Mucosa of descending colon (tissue), 3 donors: Measurements from ENCODE around the gene HLA-F. TPM values are rescaled to one million over a fixed set of nuclear protein-coding genes. Genes with fewer than 3 reads are reported as not detected.

Experiments used
- ATAC-seq: fragments of 200-7000 bp; cut with Tn5 transposase; one replicate; pipeline ENCODE4 v1.9.1; 2020; ENCODE audit warnings: mild to moderate bottlenecking, moderate library complexity
- DNase-seq, 3 donors: peaks; one replicate each; pipeline ENCODE4 v3.0.0-alpha.2; 2020
- H3K36me3 ChIP-seq: fragments of 200-600 bp; one replicate; pipeline ENCODE4 v1.8.0; 2021; ENCODE audit warnings: low read depth, mild to moderate bottlenecking
- H3K4me1 ChIP-seq: fragments of 200-600 bp; one replicate; pipeline ENCODE4 v1.8.0; 2021; ENCODE audit warnings: low read depth, mild to moderate bottlenecking
- H3K4me3 ChIP-seq: fragments of 200-600 bp; one replicate; pipeline ENCODE4 v1.8.0; 2021; ENCODE audit warnings: mild to moderate bottlenecking
- H3K9me3 ChIP-seq: fragments of 200-600 bp; one replicate; pipeline ENCODE4 v1.8.0; 2021; ENCODE audit warnings: mild to moderate bottlenecking
- intact Hi-C, 2 donors: fragments of 100-400 bp; cut with DNase I in 1 of 2; cut with micrococcal nuclease in 1 of 2; formaldehyde crosslinking; loops; one replicate each; pipeline versions ENCODE4 v1.11.0 to v1.11.1; 2022; cut with DNase I, micrococcal nuclease
- total RNA-seq, 3 donors: library from RNA; stranded (reverse); fragmentation: NEBNext Ultra II Directional in 2 of 3; extraction: Animal tissue kit (Norgen Biotek cat#: 25700) in 2 of 3; gene quantifications; one replicate each; pipeline versions ENCODE4 v1.2.1 to v1.2.4, GENCODE V29; 2021 to 2023
- TF ChIP-seq, protein P1 (sequence below): fragments of 200-600 bp; IDR thresholded peaks from one replicate; pipeline ENCODE4 v1.8.0; 2022; ENCODE audit warnings: antibody characterized with exemption, mild to moderate bottlenecking
- donor health status: DM: no; HTN: no; CAD: no; lungs with moderate emphysema.
- donor health status: DM: no; HTN: no; CAD: no.
- donor health status: DM: no; HTN: yes; CAD: no.

Gene HLA-F
- total RNA-seq, 3 donors from 2014 or later, result 151 to 416 (median 198) TPM

DNA sequence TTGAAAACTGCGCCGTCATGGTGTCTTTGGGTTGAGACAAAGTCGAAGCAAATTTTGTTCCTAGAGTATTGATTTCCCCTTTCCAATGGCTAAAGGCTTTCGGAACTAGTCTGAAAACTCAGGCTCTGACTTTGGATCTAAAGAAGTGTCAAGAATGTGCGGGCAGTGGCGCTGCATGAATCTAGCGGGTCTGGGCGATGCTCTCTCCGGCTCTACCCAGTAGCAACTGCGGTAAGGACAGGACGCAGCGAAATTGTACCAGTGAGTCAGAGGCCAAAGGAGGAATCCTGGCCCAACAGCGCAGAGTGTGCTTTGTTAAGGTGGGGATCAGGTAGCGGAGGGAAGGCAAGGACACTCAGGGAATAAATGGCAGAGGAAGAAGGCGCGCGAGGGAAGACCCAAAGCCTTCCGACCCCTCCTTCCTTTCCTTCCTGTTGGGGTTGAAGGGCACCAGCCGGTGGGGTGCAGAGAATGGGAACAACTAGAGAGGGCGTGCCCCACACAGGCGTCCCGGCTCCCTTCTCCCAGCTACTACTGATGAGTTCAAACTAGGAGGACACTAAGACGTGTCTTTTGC, 32.1 kb downstream of the HLA-F start:
- TF ChIP-seq, protein P1, sequence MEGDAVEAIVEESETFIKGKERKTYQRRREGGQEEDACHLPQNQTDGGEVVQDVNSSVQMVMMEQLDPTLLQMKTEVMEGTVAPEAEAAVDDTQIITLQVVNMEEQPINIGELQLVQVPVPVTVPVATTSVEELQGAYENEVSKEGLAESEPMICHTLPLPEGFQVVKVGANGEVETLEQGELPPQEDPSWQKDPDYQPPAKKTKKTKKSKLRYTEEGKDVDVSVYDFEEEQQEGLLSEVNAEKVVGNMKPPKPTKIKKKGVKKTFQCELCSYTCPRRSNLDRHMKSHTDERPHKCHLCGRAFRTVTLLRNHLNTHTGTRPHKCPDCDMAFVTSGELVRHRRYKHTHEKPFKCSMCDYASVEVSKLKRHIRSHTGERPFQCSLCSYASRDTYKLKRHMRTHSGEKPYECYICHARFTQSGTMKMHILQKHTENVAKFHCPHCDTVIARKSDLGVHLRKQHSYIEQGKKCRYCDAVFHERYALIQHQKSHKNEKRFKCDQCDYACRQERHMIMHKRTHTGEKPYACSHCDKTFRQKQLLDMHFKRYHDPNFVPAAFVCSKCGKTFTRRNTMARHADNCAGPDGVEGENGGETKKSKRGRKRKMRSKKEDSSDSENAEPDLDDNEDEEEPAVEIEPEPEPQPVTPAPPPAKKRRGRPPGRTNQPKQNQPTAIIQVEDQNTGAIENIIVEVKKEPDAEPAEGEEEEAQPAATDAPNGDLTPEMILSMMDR, result no peak
- H3K36me3 ChIP-seq, result no peaks in the 10 kb centered on the region
- ATAC-seq (no peak), DNase-seq (no peak)
- no peaks in the 10 kb centered on the region for H3K9me3 ChIP-seq
- intact Hi-C loops, result no loop called here
- H3K4me1 ChIP-seq, result peaks cover 4% of the 10 kb centered on the region
- H3K4me3 ChIP-seq, result no peak overlapping the region

DNA sequence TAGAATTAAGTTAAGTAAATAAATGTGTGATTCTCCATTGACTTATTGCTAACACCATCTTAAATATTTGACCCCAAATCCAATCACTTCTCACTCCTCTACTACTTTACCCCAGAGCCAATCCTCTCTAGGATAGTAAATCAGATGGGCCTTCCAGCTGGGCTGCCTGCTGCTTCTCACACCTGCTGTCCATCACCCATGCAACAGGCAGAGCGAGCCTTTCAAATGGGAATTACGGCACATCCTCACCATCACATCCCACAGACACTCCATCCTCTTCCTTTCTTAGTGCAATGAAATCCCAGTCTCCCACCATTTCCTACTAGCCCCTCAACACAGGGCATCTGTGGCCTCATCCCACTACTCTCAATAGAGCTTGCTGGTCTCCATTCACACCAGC, 34.0 kb downstream of the HLA-F start:
- Histone ChIP-seq H3K4me1 (peaks cover under 1% of the 10 kb centered on the region), H3K9me3 (no peaks in the 10 kb centered on the region), H3K4me3 (no peak overlapping the region), H3K36me3 (no peaks in the 10 kb centered on the region)
- intact Hi-C loops, result no loop called here
- no peak for DNase-seq
- ATAC-seq, result no peak
- TF ChIP-seq, protein P1, result no peak

DNA sequence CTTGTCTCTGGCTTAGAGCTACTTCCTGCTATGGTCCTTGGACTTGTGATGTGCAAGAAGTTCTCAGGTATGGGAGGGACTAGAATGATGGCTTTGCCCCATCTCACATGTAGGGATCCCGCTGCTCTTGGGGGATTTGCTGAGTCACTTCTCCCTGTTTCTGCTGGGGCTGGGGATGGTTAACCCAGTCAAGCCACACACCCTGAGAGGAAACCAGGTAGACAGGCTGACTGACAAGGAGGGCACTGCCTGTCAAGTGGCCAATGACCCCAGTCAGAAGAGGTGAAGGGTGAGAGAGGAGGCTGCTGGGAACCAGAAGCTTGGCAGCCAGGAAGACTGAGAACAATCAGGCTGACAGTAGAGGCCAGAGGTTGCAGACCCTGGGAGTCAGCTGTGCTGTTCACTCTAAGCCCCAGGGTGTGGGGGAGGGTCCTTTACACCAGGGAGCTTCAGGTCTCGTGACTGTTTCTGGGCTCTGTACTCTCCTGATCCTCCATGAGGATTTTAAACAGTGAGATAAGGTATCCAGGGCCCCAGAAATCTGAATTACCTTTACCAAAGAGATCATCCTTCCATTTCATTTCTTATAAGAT, 34.6 kb downstream of the HLA-F start:
- TF ChIP-seq, protein P1, result no peak
- DNase-seq (no peak), ATAC-seq (no peak)
- Histone ChIP-seq H3K4me1 (no peaks in the 10 kb centered on the region), H3K9me3 (no peaks in the 10 kb centered on the region), H3K36me3 (no peaks in the 10 kb centered on the region), H3K4me3 (no peak overlapping the region)
- intact Hi-C loops, result no loop called here

DNA sequence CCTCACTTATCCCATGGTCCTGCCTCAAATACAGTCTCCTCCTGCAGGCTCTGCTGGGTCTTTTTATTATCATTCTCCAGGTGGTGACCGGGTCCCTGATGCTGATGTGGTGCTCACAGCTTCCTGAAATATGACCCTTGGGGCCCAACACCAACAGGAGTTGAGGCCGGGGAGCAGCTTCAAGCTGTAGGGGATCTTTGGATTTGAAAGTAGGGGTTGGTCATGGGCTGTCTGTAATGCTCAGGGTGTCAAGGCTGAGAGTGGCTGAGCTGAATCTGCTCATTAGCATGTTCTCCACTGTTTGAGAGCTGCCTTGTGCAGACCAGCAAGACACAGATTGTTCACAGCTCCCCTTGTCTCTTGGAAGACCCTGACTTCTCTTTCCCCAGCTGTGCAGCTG, 35.5 kb downstream of the HLA-F start:
- Histone ChIP-seq H3K4me1 (no peaks in the 10 kb centered on the region), H3K9me3 (no peaks in the 10 kb centered on the region), H3K36me3 (no peaks in the 10 kb centered on the region), H3K4me3 (no peak overlapping the region)
- intact Hi-C loops, result no loop called here
- TF ChIP-seq, protein P1, result no peak
- ATAC-seq (no peak), DNase-seq (no peak)

DNA sequence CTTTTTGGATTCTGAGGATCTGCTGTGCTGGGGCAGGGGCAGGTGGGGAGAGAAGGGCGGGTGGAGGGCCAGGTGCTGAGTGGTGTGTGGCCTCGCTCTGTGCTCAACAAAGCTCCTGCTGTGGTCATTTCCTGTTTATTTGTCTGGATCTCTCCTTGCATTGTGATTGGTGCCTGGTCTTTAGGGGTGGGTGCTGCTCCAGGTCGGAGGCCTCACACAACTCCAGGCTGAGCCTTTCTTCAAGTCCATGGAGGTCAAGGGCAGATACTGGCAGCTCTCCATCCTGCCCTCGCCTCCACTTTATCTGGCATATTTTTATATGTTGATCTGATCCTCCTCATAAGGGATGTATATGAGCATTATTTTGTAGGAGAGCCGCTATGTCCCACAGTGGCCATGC, 36.2 kb downstream of the HLA-F start:
- H3K9me3 ChIP-seq, result no peaks in the 10 kb centered on the region
- no peak for DNase-seq
- TF ChIP-seq, protein P1, result no peak
- ATAC-seq, result no peak
- H3K4me3 ChIP-seq, result no peak overlapping the region
- H3K36me3 ChIP-seq, result no peaks in the 10 kb centered on the region
- intact Hi-C loops, result no loop called here
- no peaks in the 10 kb centered on the region for H3K4me1 ChIP-seq

DNA sequence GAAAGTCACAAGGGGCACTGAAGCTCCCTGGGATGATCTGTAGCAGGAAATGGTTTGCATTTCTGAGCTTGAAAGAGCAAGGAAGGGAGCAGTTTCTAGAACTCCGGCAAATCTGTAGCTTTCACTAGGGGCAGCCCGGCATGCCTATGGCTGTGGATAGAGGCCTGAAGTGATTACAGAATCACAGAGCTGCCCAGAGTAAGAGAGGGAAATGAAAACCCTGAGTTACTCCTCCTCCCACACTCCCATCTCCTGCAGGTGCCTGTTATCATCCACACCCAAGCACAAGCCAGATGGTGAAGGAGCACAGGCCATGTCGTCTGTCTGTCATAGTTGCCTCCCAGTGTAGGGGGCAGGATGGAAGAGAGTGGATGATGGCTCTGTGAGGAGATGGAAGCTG, 37.1 kb downstream of the HLA-F start:
- no peak for ATAC-seq

More for the DNA sequence above, 37.1 kb downstream of the HLA-F start:
- no peaks in the 10 kb centered on the region for H3K36me3 ChIP-seq
- no peak overlapping the region for H3K4me3 ChIP-seq
- H3K9me3 ChIP-seq, result no peaks in the 10 kb centered on the region
- no peaks in the 10 kb centered on the region for H3K4me1 ChIP-seq
- DNase-seq, result no peak
- TF ChIP-seq, protein P1, result no peak
- intact Hi-C loops, result no loop called here
